ENCODE measurements around the gene MAP3K7CL.
"Not testable (repeated sequence)": the region's sequence is repeated elsewhere in the genome, so short reads cannot be mapped to it uniquely, and the experiment has no call there.

Gene MAP3K7CL

GRCh38 chr21:29167481-29167880, 37.0 kb downstream of the MAP3K7CL start:
- not testable (repeated sequence) for DNase-seq (ENCODE audit: low spot score)

GRCh38 chr21:29168891-29169315, 38.5 kb downstream of the MAP3K7CL start:
- no peak for DNase-seq (ENCODE audit: low spot score)

GRCh38 chr21:29170944-29171343, 40.5 kb downstream of the MAP3K7CL start:
- no peak for DNase-seq (ENCODE audit: low spot score)

DNA sequence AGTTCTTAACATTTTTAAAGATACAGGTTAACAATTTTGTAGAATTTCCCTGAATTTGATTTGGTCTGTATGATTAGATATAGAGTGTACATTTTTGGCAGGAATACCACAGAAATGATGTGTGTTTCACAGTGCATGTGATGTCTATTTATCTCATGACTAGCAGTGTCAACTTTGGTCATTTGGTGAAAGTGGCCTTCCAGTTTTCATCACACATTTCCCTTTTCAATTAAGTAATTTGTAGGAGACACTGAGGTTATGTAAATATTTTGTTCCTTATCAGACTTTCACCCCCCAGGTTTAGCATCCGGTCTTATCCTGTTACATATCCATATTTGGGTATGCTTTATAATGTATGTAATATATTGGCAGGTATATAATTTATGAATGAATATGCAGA, 41.8 kb downstream of the MAP3K7CL start:
- DNase-seq (ENCODE audit: low spot score) = no peak

- DNase-seq (ENCODE audit: low spot score) = no peak
Measured at GRCh38 chr21:29174607-29175013, 44.2 kb downstream of the MAP3K7CL start.

GRCh38 chr21:29175408-29176134, 45.1 kb downstream of the MAP3K7CL start:
- no peak for DNase-seq (ENCODE audit: low spot score)

- no peak for DNase-seq (ENCODE audit: low spot score)
Measured at GRCh38 chr21:29176471-29177120, 46.2 kb downstream of the MAP3K7CL start.

GRCh38 chr21:29177800-29178199, 47.4 kb downstream of the MAP3K7CL start:
- no peak for DNase-seq (ENCODE audit: low spot score)

- DNase-seq (ENCODE audit: low spot score) = no peak
Measured at GRCh38 chr21:29178926-29179325, 48.5 kb downstream of the MAP3K7CL start.

- DNase-seq (ENCODE audit: low spot score) = no peak
Measured at GRCh38 chr21:29179503-29179902, 49.1 kb downstream of the MAP3K7CL start.

- peak; percentile 81 for DNase-seq (ENCODE audit: low spot score)
Measured at GRCh38 chr21:29181799-29182470, 51.5 kb downstream of the MAP3K7CL start.

DNA sequence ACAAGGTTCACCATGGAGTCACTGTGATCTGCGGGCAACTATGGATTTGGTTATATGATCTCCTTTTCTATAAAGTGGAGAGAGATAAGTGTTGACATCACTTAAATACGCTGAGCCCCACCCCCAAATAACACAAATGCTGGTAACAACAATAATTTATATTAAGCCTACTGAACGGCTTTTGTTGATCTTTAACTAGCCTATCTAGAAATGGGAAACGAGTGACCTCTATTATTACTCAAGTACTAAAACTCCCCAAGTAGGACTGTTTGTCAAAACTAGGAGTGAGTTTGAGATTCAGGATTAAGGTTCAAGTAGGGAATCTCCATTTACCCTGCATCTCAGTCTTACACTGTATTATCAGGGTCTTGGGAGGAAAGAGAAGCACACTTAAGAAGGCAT, 52.2 kb downstream of the MAP3K7CL start:
- DNase-seq (ENCODE audit: low spot score) = no peak

GRCh38 chr21:29184037-29184436, 53.6 kb downstream of the MAP3K7CL start:
- no peak for DNase-seq (ENCODE audit: low spot score)

- no peak for DNase-seq (ENCODE audit: low spot score)
Measured at GRCh38 chr21:29185172-29185571, 54.7 kb downstream of the MAP3K7CL start.

- no peak for DNase-seq (ENCODE audit: low spot score)
Measured at GRCh38 chr21:29185633-29186032, 55.2 kb downstream of the MAP3K7CL start.

- no peak for DNase-seq (ENCODE audit: low spot score)
Measured at GRCh38 chr21:29186246-29186645, 55.8 kb downstream of the MAP3K7CL start.

DNA sequence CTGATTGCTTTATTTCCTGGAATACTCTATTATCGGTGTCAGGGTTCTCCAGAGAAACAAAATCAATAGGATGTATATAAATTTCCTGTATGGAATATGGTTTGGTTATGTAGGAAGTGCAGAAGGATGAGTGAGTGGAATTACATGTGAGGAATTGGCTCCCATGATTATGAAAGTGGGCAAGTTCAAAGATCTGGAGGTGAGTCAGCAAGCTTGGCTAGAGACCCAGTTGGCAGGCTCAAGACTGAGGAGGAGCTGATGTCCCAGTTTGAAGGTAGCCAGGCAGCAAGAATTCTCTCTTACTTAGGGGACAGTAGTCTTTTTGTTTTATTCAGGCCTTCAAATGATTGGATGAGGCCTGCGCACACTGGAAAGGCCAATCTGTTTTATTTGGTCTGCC, 57.5 kb downstream of the MAP3K7CL start:
- DNase-seq (ENCODE audit: low spot score) = peak; percentile 76

DNA sequence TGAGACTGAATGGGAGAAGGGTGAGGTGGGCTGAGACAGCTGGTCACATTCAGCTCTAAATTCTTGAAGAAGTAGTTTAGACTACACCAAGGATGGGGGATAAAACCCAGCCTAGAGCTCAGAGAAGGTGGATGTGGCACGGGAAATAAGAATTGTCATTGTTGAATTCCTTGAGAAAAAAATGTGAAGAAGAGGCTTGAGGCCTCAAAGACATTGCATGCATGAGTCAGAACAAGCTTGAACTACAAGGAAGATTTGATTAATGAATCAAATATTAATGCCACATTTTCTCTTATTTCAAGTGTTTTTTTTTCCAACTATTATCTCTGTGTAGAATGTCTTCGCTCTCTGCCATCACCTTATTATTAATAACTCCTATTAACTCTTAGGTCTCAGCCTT, 58.9 kb downstream of the MAP3K7CL start:
- peak; percentile 36 for DNase-seq (ENCODE audit: low spot score)

- DNase-seq (ENCODE audit: low spot score) = peak; percentile 37
Measured at GRCh38 chr21:29190923-29191331, 60.5 kb downstream of the MAP3K7CL start.

- DNase-seq (ENCODE audit: low spot score) = no peak
Measured at GRCh38 chr21:29193072-29193471, 62.6 kb downstream of the MAP3K7CL start.

GRCh38 chr21:29193901-29194300, 63.5 kb downstream of the MAP3K7CL start:
- DNase-seq (ENCODE audit: low spot score) = no peak

- DNase-seq (ENCODE audit: low spot score) = no peak
Measured at GRCh38 chr21:29194342-29194741, 63.9 kb downstream of the MAP3K7CL start.

- no peak for DNase-seq (ENCODE audit: low spot score)
Measured at GRCh38 chr21:29194847-29195246, 64.4 kb downstream of the MAP3K7CL start.

All from AG20443 (cell line).